ENCODE measurements around the gene PRKCA.
A peak's percentile ranks its signal among the peaks of the same experiment; 100 is the strongest.

PRKCA gene

DNA sequence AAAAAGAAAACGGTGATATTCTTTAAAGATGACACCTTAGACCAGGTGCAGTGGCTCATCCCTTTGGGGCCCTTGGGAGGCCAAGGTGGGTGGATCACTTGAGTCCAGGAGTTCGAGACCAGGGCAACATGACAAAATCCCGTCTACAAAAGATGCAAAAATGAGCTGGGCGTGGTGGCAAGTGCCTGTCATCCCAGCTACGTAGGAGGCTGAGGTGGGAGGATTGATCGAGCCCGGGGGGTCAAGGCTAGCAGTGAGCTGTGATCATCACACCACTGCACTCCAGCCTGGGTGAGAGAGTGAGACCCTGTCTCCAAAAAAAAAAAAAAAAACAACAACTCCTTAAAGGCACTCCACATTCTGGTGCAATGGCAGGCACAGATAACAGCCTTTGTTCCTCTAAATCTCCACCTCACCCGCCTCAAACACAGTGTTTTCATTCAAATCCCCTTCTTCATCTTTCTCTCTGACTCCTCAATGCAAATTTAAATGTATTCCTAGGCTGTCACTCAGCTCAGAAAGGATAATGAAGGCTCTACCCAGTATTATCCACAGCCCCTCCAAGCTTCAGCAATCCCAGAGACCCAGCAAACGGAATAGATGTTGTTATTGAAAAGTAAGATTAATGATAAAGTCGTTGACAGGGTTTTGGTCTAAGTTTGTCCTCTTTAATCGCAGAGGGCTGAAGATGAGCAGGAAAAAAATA is 476.3 kb downstream of the PRKCA start:
- no peak overlapping the region for H3K4me3 Mint-ChIP-seq
- no peak overlapping the region for H3K27ac Mint-ChIP-seq
- no peaks in the 10 kb centered on the region for H3K4me1 Mint-ChIP-seq (ENCODE audit: low read depth)
- no peaks in the 10 kb centered on the region for H3K27me3 Mint-ChIP-seq
- peaks cover 6% of the 10 kb centered on the region for H3K36me3 Mint-ChIP-seq
- no peaks in the 10 kb centered on the region for H3K9me3 Mint-ChIP-seq (ENCODE audit: low read depth)

DNA sequence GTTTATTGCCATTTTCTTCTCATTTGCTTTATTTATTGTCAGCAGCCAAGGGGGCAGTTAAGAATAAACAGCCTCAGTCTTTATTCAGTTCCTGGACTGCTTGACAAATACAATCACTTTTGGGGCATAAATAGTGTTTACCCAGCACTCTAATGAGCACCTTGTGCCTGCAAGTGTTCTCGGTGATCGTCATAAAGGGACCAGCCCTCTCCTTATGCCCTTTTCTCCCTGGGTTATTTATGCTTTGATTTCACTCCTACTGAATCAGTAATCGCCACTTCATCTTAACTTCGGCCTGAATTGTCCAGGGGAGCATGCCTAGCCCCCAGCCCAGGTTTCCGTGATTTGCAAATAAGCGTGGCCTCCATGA is 476.8 kb downstream of the PRKCA start:
- Mint-ChIP-seq H3K4me3 (no peak overlapping the region), H3K4me1 (ENCODE audit: low read depth) (no peaks in the 10 kb centered on the region), H3K27ac (no peak overlapping the region), H3K27me3 (no peaks in the 10 kb centered on the region), H3K9me3 (ENCODE audit: low read depth) (no peaks in the 10 kb centered on the region), H3K36me3 (peaks cover 6% of the 10 kb centered on the region)

- no peak overlapping the region for H3K4me3 Mint-ChIP-seq
- no peaks in the 10 kb centered on the region for H3K4me1 Mint-ChIP-seq (ENCODE audit: low read depth)
- H3K9me3 Mint-ChIP-seq (ENCODE audit: low read depth): no peaks in the 10 kb centered on the region
- H3K27ac Mint-ChIP-seq: no peak overlapping the region
- H3K27me3 Mint-ChIP-seq: no peaks in the 10 kb centered on the region
- no peaks in the 10 kb centered on the region for H3K36me3 Mint-ChIP-seq
Observed at GRCh38 chr17:66781135-66781534, 478.7 kb downstream of the PRKCA start.

DNA sequence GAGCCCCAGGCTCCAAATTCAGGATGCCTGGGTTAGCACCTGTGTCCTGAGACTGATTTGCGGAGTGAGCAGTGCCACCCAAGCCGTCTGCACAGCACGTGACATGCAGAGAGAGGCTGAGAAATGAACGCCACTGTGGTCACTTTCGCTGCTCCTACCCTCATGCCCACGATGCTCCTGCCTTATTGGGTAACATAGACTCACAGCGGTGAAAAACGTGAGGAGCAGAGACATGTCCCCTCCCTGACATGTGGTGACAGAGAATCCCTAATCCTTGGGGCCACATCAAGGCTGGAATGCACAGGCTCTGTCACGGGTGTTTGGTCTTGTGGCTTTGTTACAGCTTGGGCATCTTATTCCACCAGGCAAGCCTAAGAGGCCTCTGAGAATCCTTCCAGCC is 480.4 kb downstream of the PRKCA start:
- Mint-ChIP-seq H3K36me3 (peaks cover 3% of the 10 kb centered on the region), H3K27me3 (no peaks in the 10 kb centered on the region), H3K4me3 (no peak overlapping the region), H3K27ac (no peak overlapping the region), H3K9me3 (ENCODE audit: low read depth) (no peaks in the 10 kb centered on the region), H3K4me1 (ENCODE audit: low read depth) (no peaks in the 10 kb centered on the region)

DNA sequence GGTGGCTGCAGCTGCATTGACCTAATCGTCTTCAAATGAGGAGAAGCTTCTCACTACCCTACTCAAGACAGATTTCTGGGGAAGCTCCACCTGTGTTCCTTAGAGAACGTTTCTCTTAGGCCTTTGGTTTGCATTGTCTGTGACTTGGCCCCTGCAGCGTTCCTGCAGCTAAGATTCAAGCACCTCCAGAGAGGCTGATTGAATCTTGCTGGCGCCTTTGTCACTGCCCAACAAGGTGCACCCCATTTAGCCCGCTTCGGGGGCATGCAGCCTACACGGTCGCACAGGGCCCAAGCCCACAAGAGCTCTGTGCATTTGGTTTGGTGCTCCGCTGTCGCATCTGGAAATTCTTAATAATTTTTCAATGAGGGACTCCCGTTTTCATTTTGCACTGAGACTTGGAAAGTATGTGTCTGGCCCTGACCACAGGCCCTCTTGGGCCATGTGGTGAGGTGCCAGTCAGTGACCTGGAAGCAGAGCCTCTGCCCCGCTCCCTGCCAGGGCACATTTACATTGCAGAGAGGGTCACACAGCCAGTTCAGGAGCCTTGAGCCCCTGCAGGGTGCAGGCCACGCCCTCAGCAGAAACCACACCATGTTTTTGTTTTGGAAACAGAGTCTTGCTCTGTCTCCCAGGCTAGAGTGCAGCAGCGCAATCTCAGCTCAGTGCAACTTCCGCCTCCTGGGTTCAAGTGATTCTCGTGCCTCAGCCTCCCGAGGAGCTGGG is 481.4 kb downstream of the PRKCA start:
- no peaks in the 10 kb centered on the region for H3K4me1 Mint-ChIP-seq (ENCODE audit: low read depth)
- no peak overlapping the region for H3K4me3 Mint-ChIP-seq
- H3K9me3 Mint-ChIP-seq (ENCODE audit: low read depth): no peaks in the 10 kb centered on the region
- no peaks in the 10 kb centered on the region for H3K27me3 Mint-ChIP-seq
- peaks cover 9% of the 10 kb centered on the region for H3K36me3 Mint-ChIP-seq
- no peak overlapping the region for H3K27ac Mint-ChIP-seq

- H3K9me3 Mint-ChIP-seq (ENCODE audit: low read depth): no peaks in the 10 kb centered on the region
- no peaks in the 10 kb centered on the region for H3K4me1 Mint-ChIP-seq (ENCODE audit: low read depth)
- H3K4me3 Mint-ChIP-seq: no peak overlapping the region
- H3K27me3 Mint-ChIP-seq: no peaks in the 10 kb centered on the region
- peaks cover 9% of the 10 kb centered on the region for H3K36me3 Mint-ChIP-seq
- H3K27ac Mint-ChIP-seq: no peak overlapping the region
Observed at GRCh38 chr17:66784621-66785364, 482.4 kb downstream of the PRKCA start.

- H3K9me3 Mint-ChIP-seq (ENCODE audit: low read depth): no peaks in the 10 kb centered on the region
- no peak overlapping the region for H3K4me3 Mint-ChIP-seq
- H3K27me3 Mint-ChIP-seq: no peaks in the 10 kb centered on the region
- peaks cover 7% of the 10 kb centered on the region for H3K4me1 Mint-ChIP-seq (ENCODE audit: low read depth)
- no peak overlapping the region for H3K27ac Mint-ChIP-seq
- peaks cover 9% of the 10 kb centered on the region for H3K36me3 Mint-ChIP-seq
Observed at GRCh38 chr17:66786107-66786506, 483.7 kb downstream of the PRKCA start.

- H3K27me3 Mint-ChIP-seq: no peaks in the 10 kb centered on the region
- H3K9me3 Mint-ChIP-seq (ENCODE audit: low read depth): no peaks in the 10 kb centered on the region
- H3K4me1 Mint-ChIP-seq (ENCODE audit: low read depth): peaks cover 12% of the 10 kb centered on the region
- H3K36me3 Mint-ChIP-seq: peaks cover 14% of the 10 kb centered on the region
- peak overlapping the region; percentile 3 for H3K27ac Mint-ChIP-seq
- no peak overlapping the region for H3K4me3 Mint-ChIP-seq
Observed at GRCh38 chr17:66787914-66788313, 485.5 kb downstream of the PRKCA start.

DNA sequence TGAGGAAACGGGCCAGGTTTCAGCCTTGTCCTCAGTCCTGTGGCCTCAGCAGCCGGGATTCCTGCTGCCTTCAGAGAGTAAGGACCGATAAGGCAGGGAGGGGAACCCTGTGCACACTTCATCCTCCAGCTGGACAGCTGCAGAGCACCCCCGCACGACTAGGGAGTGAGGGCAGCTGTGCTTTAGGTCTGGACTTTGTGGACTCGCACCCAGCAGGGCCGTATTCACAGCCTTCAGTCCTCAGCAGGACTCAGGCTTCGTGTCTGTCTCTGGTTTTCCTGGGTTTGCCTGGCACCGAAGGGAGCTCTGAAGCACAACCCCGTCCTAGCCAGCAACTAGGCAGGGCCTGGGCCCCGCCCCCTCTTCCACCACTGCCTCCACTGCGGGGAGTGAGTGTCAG is 486.7 kb downstream of the PRKCA start:
- no peak overlapping the region for H3K4me3 Mint-ChIP-seq
- no peaks in the 10 kb centered on the region for H3K27me3 Mint-ChIP-seq
- peaks cover 19% of the 10 kb centered on the region for H3K36me3 Mint-ChIP-seq
- H3K27ac Mint-ChIP-seq: no peak overlapping the region
- peaks cover 12% of the 10 kb centered on the region for H3K4me1 Mint-ChIP-seq (ENCODE audit: low read depth)
- no peaks in the 10 kb centered on the region for H3K9me3 Mint-ChIP-seq (ENCODE audit: low read depth)

DNA sequence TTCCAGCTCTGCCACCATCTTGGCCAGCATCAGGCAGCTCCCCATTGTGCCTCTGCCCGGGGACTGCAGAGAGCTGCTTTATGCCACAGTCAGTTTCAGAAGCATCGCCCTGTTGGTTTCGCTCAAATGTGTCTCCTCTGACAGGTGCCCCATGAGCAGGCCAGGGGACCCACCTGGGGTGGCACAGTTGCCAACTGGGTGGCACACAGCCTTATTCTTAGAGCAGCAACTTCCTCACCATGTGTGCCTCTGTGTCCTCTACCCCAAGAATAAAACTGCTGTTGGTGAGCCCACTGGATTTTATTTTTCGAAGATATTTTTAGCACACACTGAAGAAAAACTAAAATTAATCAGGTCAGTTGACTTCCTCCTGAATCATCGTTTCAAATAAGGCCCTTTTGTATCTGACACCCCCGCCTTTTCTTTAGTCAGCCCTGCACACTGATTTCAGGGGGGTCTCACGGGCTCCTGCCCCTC is 487.6 kb downstream of the PRKCA start:
- H3K9me3 Mint-ChIP-seq (ENCODE audit: low read depth): no peaks in the 10 kb centered on the region
- H3K4me3 Mint-ChIP-seq: no peak overlapping the region
- peaks cover 12% of the 10 kb centered on the region for H3K4me1 Mint-ChIP-seq (ENCODE audit: low read depth)
- H3K36me3 Mint-ChIP-seq: peaks cover 19% of the 10 kb centered on the region
- no peaks in the 10 kb centered on the region for H3K27me3 Mint-ChIP-seq
- H3K27ac Mint-ChIP-seq: no peak overlapping the region

DNA sequence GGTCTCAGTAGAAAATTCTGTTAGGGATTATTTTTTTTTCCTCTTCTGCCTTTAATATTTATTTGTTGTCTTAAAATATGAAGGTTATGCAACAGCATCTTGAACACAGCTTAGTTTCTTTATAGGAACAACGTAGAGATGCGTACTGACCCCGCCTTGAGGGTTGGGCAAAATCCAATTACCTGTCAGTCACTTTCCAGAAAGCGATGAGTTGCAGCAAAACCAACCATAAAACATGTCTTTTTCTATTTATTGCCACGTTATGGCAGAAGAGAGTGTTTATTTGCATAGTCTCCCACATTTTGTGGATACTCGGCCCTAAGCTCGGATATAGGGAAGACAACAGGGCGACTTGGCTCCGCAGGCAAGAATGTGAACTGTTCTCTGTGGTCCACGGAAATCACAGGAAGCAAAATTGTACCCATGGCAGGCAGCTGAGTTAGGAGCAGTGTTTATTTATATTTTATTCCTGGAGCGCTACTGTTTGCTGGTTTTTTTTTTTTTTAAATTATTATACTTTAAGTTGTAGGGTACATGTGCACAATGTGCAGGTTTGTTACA is 488.2 kb downstream of the PRKCA start:
- H3K27ac Mint-ChIP-seq: peak overlapping the region; percentile 34
- no peaks in the 10 kb centered on the region for H3K9me3 Mint-ChIP-seq (ENCODE audit: low read depth)
- H3K4me1 Mint-ChIP-seq (ENCODE audit: low read depth): peaks cover 12% of the 10 kb centered on the region
- no peak overlapping the region for H3K4me3 Mint-ChIP-seq
- no peaks in the 10 kb centered on the region for H3K27me3 Mint-ChIP-seq
- peaks cover 19% of the 10 kb centered on the region for H3K36me3 Mint-ChIP-seq

- Mint-ChIP-seq H3K4me3 (no peak overlapping the region), H3K27me3 (no peaks in the 10 kb centered on the region), H3K36me3 (peaks cover 26% of the 10 kb centered on the region), H3K4me1 (ENCODE audit: low read depth) (peaks cover 12% of the 10 kb centered on the region), H3K27ac (peak overlapping the region; percentile 51), H3K9me3 (ENCODE audit: low read depth) (no peaks in the 10 kb centered on the region)
Observed at GRCh38 chr17:66791347-66791746, 488.9 kb downstream of the PRKCA start.

DNA sequence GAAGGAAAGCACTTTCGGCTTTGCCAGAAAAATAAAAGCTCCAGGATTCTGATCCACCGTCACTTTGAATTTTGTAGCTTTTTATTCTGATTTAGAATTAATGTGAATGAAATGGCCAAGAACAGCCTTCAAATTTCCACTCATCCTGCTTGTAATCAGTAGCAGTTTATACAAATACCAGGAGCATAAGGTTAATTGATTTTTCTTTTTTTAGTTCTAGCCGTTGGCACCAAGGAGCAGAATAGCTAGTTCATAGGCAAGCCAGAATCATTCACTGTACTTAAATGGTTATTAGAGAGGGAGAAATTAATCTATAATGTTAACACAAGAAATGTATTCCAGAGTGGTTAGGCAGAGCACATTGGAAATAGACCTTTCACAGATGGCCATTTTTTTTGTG is 491.4 kb downstream of the PRKCA start:
- H3K4me1 Mint-ChIP-seq (ENCODE audit: low read depth): peaks cover 12% of the 10 kb centered on the region
- peaks cover 30% of the 10 kb centered on the region for H3K36me3 Mint-ChIP-seq
- no peaks in the 10 kb centered on the region for H3K27me3 Mint-ChIP-seq

DNA sequence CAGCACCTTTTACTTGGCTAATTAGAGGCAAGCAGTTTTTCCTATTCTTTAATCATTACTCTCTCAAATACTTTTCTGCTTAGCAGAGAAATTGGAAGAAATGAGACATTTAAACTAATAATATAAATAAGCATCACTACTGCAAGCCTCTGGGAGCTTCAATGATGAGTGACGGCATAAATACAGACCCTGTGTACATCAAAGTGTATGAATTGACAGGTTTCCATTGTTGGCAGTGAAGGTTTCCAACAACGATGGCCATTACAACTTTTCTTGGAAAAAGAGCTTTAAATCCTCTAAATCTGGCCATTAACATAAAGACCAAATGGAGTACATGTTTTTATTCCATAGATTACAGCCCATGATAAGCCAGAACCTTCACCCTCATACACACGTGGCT is 493.1 kb downstream of the PRKCA start:
- Mint-ChIP-seq H3K36me3 (peaks cover 30% of the 10 kb centered on the region), H3K4me3 (no peak overlapping the region), H3K27ac (no peak overlapping the region), H3K4me1 (ENCODE audit: low read depth) (peaks cover 9% of the 10 kb centered on the region), H3K27me3 (no peaks in the 10 kb centered on the region), H3K9me3 (ENCODE audit: low read depth) (no peaks in the 10 kb centered on the region)

More for the DNA sequence above, 491.4 kb downstream of the PRKCA start:
- no peaks in the 10 kb centered on the region for H3K9me3 Mint-ChIP-seq (ENCODE audit: low read depth)
- no peak overlapping the region for H3K4me3 Mint-ChIP-seq
- no peak overlapping the region for H3K27ac Mint-ChIP-seq
